Lower leg skin (tissue), 4 donors: ENCODE data around the gene TEX101. TPM values are rescaled to one million over a fixed set of nuclear protein-coding genes. Genes with fewer than 3 reads are reported as not detected.
"Not testable (repeated sequence)": the region's sequence is repeated elsewhere in the genome, so short reads cannot be mapped to it uniquely, and the experiment has no call there.

ENCODE experiments used
- DNase-seq, 2 donors: peaks; one replicate each; pipeline ENCODE4 v3.0.0-alpha.2; 2019; ENCODE audit warnings: low spot score in 2 of 2
- H3K4me3 ChIP-seq: fragments of 200-600 bp; sonication (generic); 2 replicates; pipeline ENCODE4 v1.5.1; 2017; ENCODE audit warnings: mild to moderate bottlenecking, low read depth; ENCODE audit not compliant: poor library complexity, severe bottlenecking
- CTCF ChIP-seq, 3 donors: fragments of 450-650 bp; IDR thresholded peaks; one replicate each; pipeline ENCODE4 v1.5.1; 2016; ENCODE audit warnings: antibody characterized with exemption in 3 of 3, mild to moderate bottlenecking in 3 of 3, moderate library complexity in 2 of 3
- POLR2A ChIP-seq, 2 donors: fragments of 450-650 bp; IDR thresholded peaks; one replicate each; pipeline ENCODE4 v1.6.1; 2016 to 2017; ENCODE audit warnings: antibody characterized with exemption in 2 of 2, mild to moderate bottlenecking in 1 of 2, moderate library complexity in 1 of 2
- WGBS, 2 donors: methylation state at CpG; one replicate each; pipeline ENCODE4 v1.1.5; 2018; 5-methylcytosine and 5-hydroxymethylcytosine counted together
- intact Hi-C: fragments of 100-400 bp; cut with DNase I; formaldehyde crosslinking; loops from one replicate; pipeline ENCODE4 v1.15.0; 2023; ENCODE audit warnings: low total_unique reads
- total RNA-seq, 4 donors: library from RNA; depleted of rRNA; stranded (reverse); fragments of >200 nt; gene quantifications; one replicate each; pipeline ENCODE4 v1.1.0, GENCODE V29; 2016

Gene TEX101
- total RNA-seq, 4 donors from 2014 or later, result 0.74 TPM; not detected in 3

- intact Hi-C loops, result no loop called here
- peak in 1 of 2 donors; percentile 82 for DNase-seq
- TF ChIP-seq POLR2A (IDR thresholded peaks at IDR 0.05) (no peak), CTCF (IDR thresholded peaks at IDR 0.05) (no peak)
- 58 to 59% methylated on average over 14 of the region's 14 CpGs for WGBS, 2 donors
- no peak overlapping the region for H3K4me3 ChIP-seq
Measured at GRCh38 chr19:43380008-43380407, 34.7 kb upstream of the TEX101 start.

GRCh38 chr19:43380771-43381386 is 33.8 kb upstream of the TEX101 start:
- no peak for TF ChIP-seq POLR2A (IDR thresholded peaks at IDR 0.05)
- TF ChIP-seq CTCF (IDR thresholded peaks at IDR 0.05), result no peak
- peak in 1 of 2 donors; percentile 66 for DNase-seq
- WGBS, 2 donors, result 36 to 49% methylated on average over 4 of the region's 4 CpGs
- intact Hi-C loops, result no loop called here
- no peak overlapping the region for H3K4me3 ChIP-seq

GRCh38 chr19:43382586-43383216 is 32.0 kb upstream of the TEX101 start:
- H3K4me3 ChIP-seq, intact Hi-C loops: not testable (repeated sequence)
- peak in 1 of 2 donors; percentile 39 for DNase-seq
- 68 to 72% methylated on average over 11 to 12 of the region's 12 CpGs for WGBS, 2 donors

GRCh38 chr19:43383254-43383653 is 31.4 kb upstream of the TEX101 start:
- H3K4me3 ChIP-seq, intact Hi-C loops: not testable (repeated sequence)
- peak in 1 of 2 donors; percentile 29 for DNase-seq
- 38 to 51% methylated on average over 7 of the region's 7 CpGs for WGBS, 2 donors

- peak in 1 of 2 donors; percentile 2 for DNase-seq
- H3K4me3 ChIP-seq, intact Hi-C loops: not testable (repeated sequence)
- WGBS, 2 donors, result 27 to 32% methylated on average over 3 of the region's 3 CpGs
Measured at GRCh38 chr19:43383759-43384158, 30.9 kb upstream of the TEX101 start.

GRCh38 chr19:43390903-43391551 is 23.7 kb upstream of the TEX101 start:
- WGBS, 2 donors, result 79 to 87% methylated on average over 11 of the region's 11 CpGs
- peak in 1 of 2 donors; percentile 28 for DNase-seq
- H3K4me3 ChIP-seq, intact Hi-C loops: not testable (repeated sequence)

GRCh38 chr19:43391552-43391935 is 23.1 kb upstream of the TEX101 start:
- peak in 1 of 2 donors; percentile 45 for DNase-seq
- intact Hi-C loops, H3K4me3 ChIP-seq: not testable (repeated sequence)
- WGBS, 2 donors, result 87 to 88% methylated on average over 5 to 6 of the region's 6 CpGs

GRCh38 chr19:43393501-43393900 is 21.2 kb upstream of the TEX101 start:
- H3K4me3 ChIP-seq, intact Hi-C loops: not testable (repeated sequence)
- whole genome bisulfite sequencing, 2 donors, result 39 to 63% methylated on average over 3 of the region's 3 CpGs

GRCh38 chr19:43395561-43395960 is 19.1 kb upstream of the TEX101 start:
- H3K4me3 ChIP-seq, result no peak overlapping the region
- peak in 1 of 2 donors; percentile 54 for DNase-seq
- intact Hi-C loops, result no loop called here
- 45 to 52% methylated on average over 6 of the region's 6 CpGs for WGBS, 2 donors
- no peak for TF ChIP-seq POLR2A (IDR thresholded peaks at IDR 0.05)
- no peak for TF ChIP-seq CTCF (IDR thresholded peaks at IDR 0.05)

More at GRCh38 chr19:43393501-43393900, 21.2 kb upstream of the TEX101 start:
- DNase-seq, result peak in 1 of 2 donors; percentile 10
